Chondrocyte (in vitro differentiated cells): Measurements from ENCODE around the gene PPIP5K1. TPM values are rescaled to one million over a fixed set of nuclear protein-coding genes. Genes with fewer than 3 reads are reported as not detected.
A peak's percentile ranks its signal among the peaks of the same experiment; 100 is the strongest.

Source experiments
- DNase-seq: peaks from one replicate; pipeline ENCODE4 v3.0.0; 2021; ENCODE audit warnings: mixed read lengths, low spot score
- H3K27ac Mint-ChIP-seq: one replicate; pipeline ENCODE4 v1.8.0; 2021; ENCODE audit warnings: mild to moderate bottlenecking, moderate library complexity, mixed read lengths; ENCODE audit not compliant: unreplicated experiment
- H3K27me3 Mint-ChIP-seq: 2 replicates; pipeline ENCODE4 v1.8.0; 2021; ENCODE audit warnings: low read depth, mixed read lengths
- H3K36me3 Mint-ChIP-seq: 2 replicates; pipeline ENCODE4 v1.8.0; 2021; ENCODE audit warnings: low read depth, mixed read lengths
- H3K4me1 Mint-ChIP-seq: 2 replicates; pipeline ENCODE4 v1.8.0; 2021; ENCODE audit warnings: low read depth, mild to moderate bottlenecking, mixed read lengths
- H3K4me3 Mint-ChIP-seq: one replicate; pipeline ENCODE4 v1.8.0; 2021; ENCODE audit warnings: mild to moderate bottlenecking, moderate library complexity, mixed read lengths; ENCODE audit not compliant: unreplicated experiment
- H3K9me3 Mint-ChIP-seq: 2 replicates; pipeline ENCODE4 v1.8.0; 2021; ENCODE audit warnings: low read depth, mixed read lengths
- total RNA-seq: library from RNA; stranded (reverse); gene quantifications from 3 replicates; pipeline ENCODE4 v1.2.1, GENCODE V29; 2021
- TF ChIP-seq, protein P1 (sequence below): fragments of 200-600 bp; sonication (generic); IDR thresholded peaks from 2 replicates; pipeline ENCODE4 v1.5.0; 2021; ENCODE audit warnings: antibody characterized with exemption, mild to moderate bottlenecking, moderate library complexity

PPIP5K1 gene
- total RNA-seq, 1 donor from 2014 or later: 31.6 TPM

- Mint-ChIP-seq H3K4me1 (no peaks in the 10 kb centered on the region), H3K27me3 (no peaks in the 10 kb centered on the region), H3K4me3 (no peak overlapping the region), H3K27ac (no peak overlapping the region), H3K9me3 (no peaks in the 10 kb centered on the region), H3K36me3 (no peaks in the 10 kb centered on the region)
- no peak for DNase-seq
- TF ChIP-seq, protein P1, sequence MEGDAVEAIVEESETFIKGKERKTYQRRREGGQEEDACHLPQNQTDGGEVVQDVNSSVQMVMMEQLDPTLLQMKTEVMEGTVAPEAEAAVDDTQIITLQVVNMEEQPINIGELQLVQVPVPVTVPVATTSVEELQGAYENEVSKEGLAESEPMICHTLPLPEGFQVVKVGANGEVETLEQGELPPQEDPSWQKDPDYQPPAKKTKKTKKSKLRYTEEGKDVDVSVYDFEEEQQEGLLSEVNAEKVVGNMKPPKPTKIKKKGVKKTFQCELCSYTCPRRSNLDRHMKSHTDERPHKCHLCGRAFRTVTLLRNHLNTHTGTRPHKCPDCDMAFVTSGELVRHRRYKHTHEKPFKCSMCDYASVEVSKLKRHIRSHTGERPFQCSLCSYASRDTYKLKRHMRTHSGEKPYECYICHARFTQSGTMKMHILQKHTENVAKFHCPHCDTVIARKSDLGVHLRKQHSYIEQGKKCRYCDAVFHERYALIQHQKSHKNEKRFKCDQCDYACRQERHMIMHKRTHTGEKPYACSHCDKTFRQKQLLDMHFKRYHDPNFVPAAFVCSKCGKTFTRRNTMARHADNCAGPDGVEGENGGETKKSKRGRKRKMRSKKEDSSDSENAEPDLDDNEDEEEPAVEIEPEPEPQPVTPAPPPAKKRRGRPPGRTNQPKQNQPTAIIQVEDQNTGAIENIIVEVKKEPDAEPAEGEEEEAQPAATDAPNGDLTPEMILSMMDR: no peak
These were observed 90.4 kb downstream of the PPIP5K1 start for GRCh38 chr15:43499635-43500034.

DNA sequence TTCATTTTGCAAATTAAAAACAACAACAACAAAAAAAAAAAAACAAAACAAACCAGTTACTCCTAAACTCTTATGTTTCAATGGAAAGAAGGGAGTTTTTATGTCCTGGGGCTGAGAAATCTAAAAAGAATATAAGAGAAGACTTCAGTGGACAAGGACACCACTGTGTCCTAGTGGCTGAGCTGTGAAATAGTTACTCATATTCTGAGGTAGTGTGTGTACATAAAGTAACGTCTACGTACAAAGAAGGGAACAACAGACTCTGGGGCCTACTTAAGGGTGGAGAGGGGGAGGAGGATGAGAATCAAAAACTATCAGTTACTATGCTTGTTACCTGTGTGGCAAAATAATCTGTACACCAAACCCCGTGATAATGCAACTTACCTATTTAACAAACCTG lies 91.0 kb downstream of the PPIP5K1 start:
- TF ChIP-seq, protein P1: no peak
- no peak for DNase-seq
- Mint-ChIP-seq H3K36me3 (no peaks in the 10 kb centered on the region), H3K4me1 (no peaks in the 10 kb centered on the region), H3K9me3 (no peaks in the 10 kb centered on the region), H3K27me3 (no peaks in the 10 kb centered on the region), H3K4me3 (no peak overlapping the region), H3K27ac (no peak overlapping the region)

DNA sequence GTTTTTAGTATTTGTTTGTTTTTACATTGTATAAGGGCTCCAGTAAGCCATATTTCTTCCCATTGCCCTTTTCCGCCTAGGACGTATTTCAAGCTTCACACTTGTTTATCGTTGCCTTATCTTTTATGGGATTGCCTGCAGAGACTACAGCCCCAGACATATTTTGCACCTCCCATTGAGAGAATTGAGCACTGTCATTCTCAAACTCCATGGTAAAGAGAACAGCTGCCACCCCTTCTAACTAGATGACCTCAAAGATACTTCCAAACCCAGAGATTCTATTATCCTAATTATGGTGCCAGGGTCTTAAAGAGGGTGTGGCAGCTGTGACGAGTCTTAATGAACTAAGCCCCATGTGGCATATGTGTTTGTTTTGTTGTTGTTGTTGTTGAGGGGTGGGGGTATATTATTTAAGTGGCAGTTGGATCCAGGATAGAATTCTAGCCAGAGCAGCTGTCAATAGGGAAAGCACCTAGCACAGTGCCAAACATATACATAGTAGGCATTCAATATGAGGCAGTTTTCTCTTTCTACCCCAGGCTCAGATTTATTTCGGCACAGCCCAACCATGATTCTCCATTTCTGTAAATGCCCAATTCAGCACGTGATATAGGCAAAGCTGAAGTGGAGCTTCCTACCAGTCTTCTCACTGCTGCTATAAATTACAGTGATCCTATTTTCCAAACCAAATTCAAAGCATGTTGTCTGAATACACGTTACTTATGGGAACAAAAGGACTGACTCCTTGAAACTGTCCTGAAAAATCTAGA lies 96.1 kb downstream of the PPIP5K1 start:
- H3K4me1 Mint-ChIP-seq: peaks cover 28% of the 10 kb centered on the region
- no peaks in the 10 kb centered on the region for H3K9me3 Mint-ChIP-seq
- no peaks in the 10 kb centered on the region for H3K27me3 Mint-ChIP-seq
- no peak overlapping the region for H3K27ac Mint-ChIP-seq
- H3K36me3 Mint-ChIP-seq: peaks cover 6% of the 10 kb centered on the region
- TF ChIP-seq, protein P1: no peak
- H3K4me3 Mint-ChIP-seq: peak overlapping the region; percentile 100
- no peak for DNase-seq

DNA sequence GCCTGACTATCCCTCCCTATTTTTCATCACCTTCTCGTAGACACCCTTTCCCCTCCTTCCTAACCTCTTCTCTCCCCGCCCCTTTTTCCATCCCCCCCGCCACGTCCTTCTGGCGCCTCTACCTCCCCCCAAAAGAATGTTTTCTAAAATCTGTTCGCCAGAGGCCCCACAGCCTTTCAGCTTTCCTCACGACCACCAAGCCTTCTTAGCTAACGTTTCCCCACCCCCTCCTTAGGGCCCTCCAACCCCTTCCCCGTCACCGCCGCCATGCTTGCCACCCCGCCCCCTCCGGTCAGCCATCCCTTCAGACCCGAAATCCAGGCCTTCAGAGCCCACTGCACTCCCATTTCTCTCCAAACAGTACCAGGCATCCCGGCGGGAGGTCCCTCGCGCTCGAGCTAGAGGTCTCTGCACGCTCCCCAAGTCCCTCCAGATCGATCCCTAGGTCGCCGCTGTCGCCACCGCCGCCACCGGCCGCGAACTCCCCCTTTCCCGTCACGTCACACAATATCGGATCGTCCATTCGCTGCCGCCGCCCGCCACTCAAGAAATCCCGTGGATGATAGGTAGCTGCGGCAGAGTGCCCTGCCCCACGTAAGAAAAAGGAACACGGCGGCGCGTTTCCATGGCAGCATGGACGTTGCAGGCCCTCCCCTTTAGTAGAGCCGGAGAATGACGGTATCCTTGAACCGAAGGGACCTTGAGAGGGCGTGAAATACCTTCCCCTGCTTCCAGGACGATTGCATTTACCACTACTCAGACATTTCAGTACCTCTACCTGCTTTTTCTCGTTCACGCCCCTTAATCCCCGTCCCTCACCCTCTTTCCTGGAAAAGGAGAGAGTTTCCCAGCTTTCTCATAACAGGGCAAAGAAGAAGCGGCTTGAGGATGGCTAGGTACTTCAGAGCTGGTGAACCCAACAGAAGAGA lies 97.1 kb downstream of the PPIP5K1 start, which contains the start of gene TP53BP1:
TSS of gene TP53BP1 (minus strand) at position 484 of the 929 bp plus-strand sequence. CDS start at position 371, 113 bp downstream.
- Mint-ChIP-seq H3K27ac (peak within 1 kb of the TSS; percentile 99), H3K4me1 (peaks cover 29% of the 10 kb centered on the region), H3K9me3 (no peaks in the 10 kb centered on the region), H3K36me3 (peaks cover 7% of the 10 kb centered on the region), H3K27me3 (no peaks in the 10 kb centered on the region), H3K4me3 (peak within 1 kb of the TSS; percentile 100)
- TF ChIP-seq, protein P1: no peak
- peak; percentile 97 for DNase-seq

- Mint-ChIP-seq H3K27ac (peak overlapping the region; percentile 99), H3K4me3 (peak overlapping the region; percentile 100), H3K4me1 (peaks cover 29% of the 10 kb centered on the region), H3K27me3 (no peaks in the 10 kb centered on the region), H3K9me3 (no peaks in the 10 kb centered on the region), H3K36me3 (peaks cover 7% of the 10 kb centered on the region)
- TF ChIP-seq, protein P1: no peak
- no peak for DNase-seq
These were observed 97.7 kb downstream of the PPIP5K1 start for GRCh38 chr15:43492266-43492665.
